Medulla oblongata (tissue), 1 donor: ENCODE measurements around the gene NLN.
"Not testable (repeated sequence)": the region's sequence is repeated elsewhere in the genome, so short reads cannot be mapped to it uniquely, and the experiment has no call there.

Source experiments
- DNase-seq: peaks from one replicate; pipeline ENCODE4 v3.0.0-alpha.2; 2015; ENCODE audit errors: extremely low spot score

NLN gene

GRCh38 chr5:65871776-65872175, 149.8 kb downstream of the NLN start:
- not testable (repeated sequence) for DNase-seq

GRCh38 chr5:65873181-65873750, 151.3 kb downstream of the NLN start:
- DNase-seq, result no peak

DNA sequence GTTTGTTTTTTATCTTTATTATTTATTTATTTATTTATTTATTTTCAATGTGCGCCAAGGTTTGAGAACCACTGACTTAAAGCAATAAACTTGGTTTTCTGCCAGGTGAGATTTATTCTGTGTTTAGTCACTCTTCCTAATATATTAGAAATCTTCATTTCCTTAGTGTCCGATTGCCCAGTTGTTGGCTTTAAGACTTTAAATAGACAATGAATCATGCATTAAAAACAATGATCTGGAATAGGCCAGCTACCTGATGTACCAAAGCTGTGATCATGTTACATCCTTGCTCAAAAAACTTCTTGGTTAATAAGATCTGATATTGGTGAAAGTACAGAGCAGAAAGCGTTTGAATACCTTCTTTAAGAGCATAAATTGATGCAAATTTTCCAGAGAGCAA, 152.2 kb downstream of the NLN start:
- no peak for DNase-seq

- DNase-seq, result no peak
These were observed 154.5 kb downstream of the NLN start for GRCh38 chr5:65876496-65876895.

DNA sequence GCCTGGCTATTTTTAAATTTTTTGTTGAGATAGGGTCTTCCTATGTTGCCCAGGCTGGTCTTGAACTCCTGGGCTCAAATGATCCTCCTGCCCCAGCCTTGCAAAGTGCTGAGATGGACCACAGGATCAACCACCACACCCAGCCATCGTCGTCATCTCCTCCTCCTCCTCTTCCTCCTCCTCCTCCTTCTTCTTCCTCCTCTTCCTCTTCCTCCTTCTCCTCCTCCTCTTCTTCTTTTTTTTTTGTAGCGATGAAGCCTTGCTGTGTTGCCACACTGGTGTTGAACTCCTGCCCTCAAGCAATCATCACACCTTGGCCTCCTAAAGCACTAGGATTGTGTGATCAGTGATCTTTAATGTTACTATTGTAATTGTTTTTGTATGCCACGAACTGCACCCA, 155.0 kb downstream of the NLN start:
- no peak for DNase-seq
